HG02840 (cell line): ENCODE results near the gene TGFBR3L.
"Not testable (repeated sequence)": the region's sequence is repeated elsewhere in the genome, so short reads cannot be mapped to it uniquely, and the experiment has no call there.

Source experiments
- ATAC-seq: cut with Tn5 transposase; IDR thresholded peaks from one replicate; pipeline ENCODE4 v1.9.1; 2021; ENCODE audit warnings: mild to moderate bottlenecking, moderate library complexity, moderate number of reproducible peaks; ENCODE audit not compliant: unreplicated experiment, low FRiP score

Gene TGFBR3L

GRCh38 chr19:7944177-7944761 is 29.6 kb downstream of the TGFBR3L start:
- ATAC-seq, result peak; percentile 15

- no peak for ATAC-seq
Measured at GRCh38 chr19:7947939-7948338, 33.3 kb downstream of the TGFBR3L start.

- no peak for ATAC-seq
Measured at GRCh38 chr19:7953060-7953459, 38.4 kb downstream of the TGFBR3L start.

GRCh38 chr19:7953576-7953975 is 38.9 kb downstream of the TGFBR3L start:
- ATAC-seq, result no peak

- no peak for ATAC-seq
Measured at GRCh38 chr19:7955696-7956095, 41.1 kb downstream of the TGFBR3L start.

- ATAC-seq, result no peak
Measured at GRCh38 chr19:7959211-7959610, 44.6 kb downstream of the TGFBR3L start.

GRCh38 chr19:7961082-7961481 is 46.5 kb downstream of the TGFBR3L start:
- ATAC-seq, result not testable (repeated sequence)

GRCh38 chr19:7961920-7962626 is 47.4 kb downstream of the TGFBR3L start:
- ATAC-seq, result no peak

- no peak for ATAC-seq
Measured at GRCh38 chr19:7962644-7963268, 48.1 kb downstream of the TGFBR3L start.

- no peak for ATAC-seq
Measured at GRCh38 chr19:7963566-7963965, 48.9 kb downstream of the TGFBR3L start.

- no peak for ATAC-seq
Measured at GRCh38 chr19:7965259-7965841, 50.7 kb downstream of the TGFBR3L start.

- no peak for ATAC-seq
Measured at GRCh38 chr19:7965921-7966665, 51.5 kb downstream of the TGFBR3L start.

GRCh38 chr19:7968008-7968795 is 53.6 kb downstream of the TGFBR3L start:
- ATAC-seq, result no peak
